VCaP (cell line): ENCODE results near the gene RAD18.

Source experiments
- H3K27ac ChIP-seq: fragments of 450-650 bp; 2 replicates; pipeline ENCODE4 v1.5.1; 2017
- CTCF ChIP-seq: fragments of 450-650 bp; conservative IDR thresholded peaks from 2 replicates; pipeline ENCODE4 v1.5.1; 2017; ENCODE audit warnings: mild to moderate bottlenecking, moderate library complexity

The RAD18 gene

GRCh38 chr3:8839607-8840325, 123.5 kb downstream of the RAD18 start:
- no peak overlapping the region for H3K27ac ChIP-seq
- no peak for TF ChIP-seq CTCF

- no peak for TF ChIP-seq CTCF
- no peak overlapping the region for H3K27ac ChIP-seq
Observed at GRCh38 chr3:8838765-8839423, 124.4 kb downstream of the RAD18 start.

DNA sequence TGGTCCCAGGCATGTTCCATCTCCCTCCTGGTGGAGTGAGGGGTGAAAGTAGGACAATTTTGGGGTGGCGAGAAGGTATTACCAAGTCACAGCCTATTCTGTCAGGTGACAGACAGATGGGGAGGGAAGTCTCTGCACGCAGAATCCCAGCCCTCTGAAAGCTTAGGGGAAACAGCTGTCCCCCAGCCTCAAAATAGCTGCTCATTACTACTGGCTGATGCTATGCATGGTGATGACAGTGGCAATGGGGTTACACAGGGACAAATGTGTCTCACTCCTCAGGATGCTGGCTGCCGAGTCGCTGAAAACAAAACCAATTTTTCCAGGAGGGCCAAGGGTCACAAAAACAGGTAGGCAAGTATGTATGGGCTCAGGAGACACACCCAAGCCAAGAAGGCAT, 125.0 kb downstream of the RAD18 start:
- TF ChIP-seq CTCF = no peak
- no peak overlapping the region for H3K27ac ChIP-seq

DNA sequence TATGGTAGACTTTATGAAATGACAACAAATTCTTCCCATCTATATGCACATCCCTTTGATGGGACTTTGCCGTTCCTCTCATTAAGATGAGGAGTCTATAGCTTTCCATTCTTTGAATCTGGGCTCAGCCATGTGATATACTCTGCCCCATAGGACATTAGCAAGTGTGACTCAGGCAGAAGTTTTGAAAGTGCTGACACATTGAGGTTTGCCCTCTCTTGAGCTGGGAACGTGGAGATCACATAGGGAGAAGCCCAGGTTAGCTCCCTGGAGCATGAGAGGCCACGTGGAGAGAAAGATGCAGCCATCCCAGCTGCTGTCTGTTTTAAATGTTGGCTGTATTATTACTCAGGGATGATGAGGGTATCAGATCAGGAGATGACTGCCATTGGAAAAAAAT, 126.1 kb downstream of the RAD18 start:
- no peak for TF ChIP-seq CTCF

GRCh38 chr3:8836096-8836495, 127.2 kb downstream of the RAD18 start:
- TF ChIP-seq CTCF = no peak

More for the DNA sequence above, 126.1 kb downstream of the RAD18 start:
- no peak overlapping the region for H3K27ac ChIP-seq

DNA sequence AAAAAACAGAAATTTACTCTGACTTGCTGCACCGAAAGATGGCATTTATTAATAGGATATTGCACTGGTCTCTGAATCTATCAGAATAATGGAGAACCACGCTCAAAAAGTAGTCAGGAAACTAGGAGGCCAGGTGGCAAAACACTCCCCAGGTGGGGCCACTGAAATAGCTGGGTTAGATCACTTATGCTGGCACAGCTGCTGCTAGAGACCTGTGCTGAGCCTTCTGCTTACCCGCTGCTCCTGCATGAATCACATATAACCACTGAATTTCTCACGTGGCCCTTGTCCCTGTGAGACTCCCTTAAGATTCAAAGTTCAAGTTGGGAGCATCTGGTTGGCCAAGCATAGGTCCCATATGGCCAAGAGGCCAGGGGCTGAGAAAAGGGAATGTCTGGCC, 127.9 kb downstream of the RAD18 start:
- H3K27ac ChIP-seq = no peak overlapping the region
- no peak for TF ChIP-seq CTCF

More at GRCh38 chr3:8836096-8836495, 127.2 kb downstream of the RAD18 start:
- no peak overlapping the region for H3K27ac ChIP-seq

DNA sequence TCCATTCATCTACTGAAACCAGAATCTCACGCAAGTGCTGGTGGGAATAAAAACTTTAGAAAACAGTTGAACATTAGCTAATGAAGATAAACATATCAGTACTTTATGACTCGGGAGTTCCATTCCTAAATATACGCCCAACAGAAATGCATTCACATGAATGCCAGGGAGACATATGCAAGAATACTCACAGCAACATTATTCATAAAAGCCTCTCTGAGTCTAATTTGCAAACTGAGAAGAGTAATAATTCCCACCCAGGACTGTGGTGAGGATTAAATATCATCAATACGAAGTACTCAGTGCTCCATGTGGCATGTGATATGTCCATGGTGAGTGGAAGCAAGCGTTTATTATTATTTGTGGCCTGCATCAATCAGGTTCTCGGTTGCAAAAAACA, 128.3 kb downstream of the RAD18 start:
- TF ChIP-seq CTCF = no peak
- no peak overlapping the region for H3K27ac ChIP-seq
